Stimulated activated CD4-positive, alpha-beta T cell treated with anti-CD3 and anti-CD28 coated beads, Interleukin-12 subunit alpha, Interleukin-12 subunit beta, amount 100 ng/mL, for 48 hours (primary cell): ENCODE data around the gene PTP4A2.
"Not testable (repeated sequence)": the region's sequence is repeated elsewhere in the genome, so short reads cannot be mapped to it uniquely, and the experiment has no call there.

Experiments
- DNase-seq, 3 donors: peaks; one replicate each; pipeline ENCODE4 v3.0.0-alpha.2; 2020; ENCODE audit warnings: low read depth in 2 of 3, low spot score in 1 of 3

PTP4A2 gene

GRCh38 chr1:31926252-31926651 lies 11.9 kb downstream of the PTP4A2 start:
- no peak for DNase-seq

DNA sequence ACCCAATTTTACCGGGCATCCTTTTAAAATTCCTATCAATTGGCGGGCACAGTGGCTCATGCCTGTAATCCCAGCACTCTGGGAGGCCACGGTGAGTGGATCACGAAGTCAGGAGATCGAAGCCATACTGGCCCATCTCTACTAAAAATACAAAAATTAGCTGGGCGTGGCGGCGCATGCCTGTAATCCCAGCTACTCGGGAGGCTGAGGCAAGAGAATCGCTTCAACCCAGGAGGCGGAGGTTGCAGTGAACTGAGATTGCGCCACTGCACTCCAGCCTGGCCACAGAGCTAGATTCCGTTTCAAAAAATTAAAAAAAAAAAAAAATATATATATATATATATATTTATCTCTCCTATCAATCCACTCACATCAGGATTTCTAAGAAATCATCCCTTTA lies 12.3 kb downstream of the PTP4A2 start:
- DNase-seq, result not testable (repeated sequence)

GRCh38 chr1:31924839-31925238 lies 13.3 kb downstream of the PTP4A2 start:
- no peak for DNase-seq

- no peak for DNase-seq
Observed at GRCh38 chr1:31923901-31924535, 14.2 kb downstream of the PTP4A2 start.

DNA sequence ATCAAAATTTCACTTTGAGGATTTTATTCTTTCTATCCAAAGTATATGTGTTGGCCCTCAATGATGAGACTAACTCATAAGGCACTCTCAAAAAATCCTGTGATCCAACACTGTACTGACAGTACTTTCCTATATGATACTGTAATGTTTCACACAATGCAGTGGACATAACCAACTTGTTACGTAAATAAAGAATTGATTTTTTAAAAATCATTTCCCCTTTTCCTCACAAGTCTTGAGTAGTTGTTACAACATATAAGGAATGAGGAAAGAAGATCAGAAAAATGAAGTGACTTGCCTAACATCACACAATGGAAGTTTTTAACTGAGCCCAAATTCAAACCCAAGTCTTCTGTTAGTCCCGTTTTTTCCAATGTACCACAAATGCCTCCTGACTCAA lies 17.2 kb downstream of the PTP4A2 start:
- DNase-seq, result no peak

DNA sequence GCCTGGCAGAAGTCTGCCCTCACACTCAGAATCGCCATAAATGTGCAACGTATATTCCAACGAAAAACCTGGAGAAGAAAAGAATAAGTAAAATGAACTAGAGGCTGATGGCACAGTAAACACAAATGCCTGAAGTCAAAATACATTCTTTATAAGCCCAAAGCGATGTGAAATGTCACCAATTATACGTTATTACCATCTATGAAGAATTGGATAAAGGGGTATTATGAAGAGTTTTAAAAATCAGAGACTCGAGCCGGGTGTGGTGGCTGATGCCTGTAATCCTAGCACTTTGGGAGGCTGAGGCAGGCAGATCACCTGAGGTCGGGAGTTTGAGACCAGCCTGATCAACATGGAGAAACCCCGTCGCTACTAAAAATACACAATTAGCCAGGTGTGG lies 18.6 kb downstream of the PTP4A2 start:
- no peak for DNase-seq

- no peak for DNase-seq
Observed at GRCh38 chr1:31915438-31915837, 22.7 kb downstream of the PTP4A2 start.

GRCh38 chr1:31913968-31914367 lies 24.2 kb downstream of the PTP4A2 start:
- no peak for DNase-seq

GRCh38 chr1:31912839-31913239 lies 25.3 kb downstream of the PTP4A2 start:
- no peak for DNase-seq

DNA sequence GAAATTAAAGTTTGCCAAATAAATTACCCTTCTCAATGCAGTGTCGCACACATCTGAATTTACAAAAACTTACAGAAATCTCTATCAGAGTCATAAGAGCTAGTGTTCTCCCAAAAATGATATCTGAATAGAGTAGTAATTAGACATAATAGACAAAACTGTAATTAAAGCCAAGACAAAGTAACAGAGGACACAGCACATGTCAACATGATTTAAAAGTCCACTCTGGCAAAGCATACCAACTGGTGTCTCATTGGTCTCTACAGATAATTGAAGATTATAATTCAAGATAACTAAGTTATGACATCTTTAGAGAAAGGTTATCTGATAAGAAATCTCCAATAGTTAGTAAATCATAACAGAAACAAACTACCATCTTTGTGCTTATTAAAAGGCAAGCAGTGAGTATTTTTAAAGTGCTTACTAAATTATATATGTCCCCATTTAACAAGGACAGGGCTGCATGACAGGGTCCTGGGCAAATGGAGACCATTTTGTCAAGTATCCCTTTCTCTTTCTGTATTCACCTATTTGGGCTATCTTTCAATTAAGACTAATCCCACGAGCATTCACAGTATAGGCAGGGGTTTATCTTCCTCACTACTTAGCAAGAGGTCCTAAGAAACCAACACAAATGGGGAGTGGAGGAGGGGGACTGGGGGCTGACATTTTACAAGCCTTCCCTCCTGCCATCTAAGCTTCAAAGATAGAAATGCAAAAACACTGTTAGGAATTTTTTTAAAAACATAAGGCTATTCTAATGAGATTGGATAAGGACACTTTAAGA lies 26.0 kb downstream of the PTP4A2 start:
- DNase-seq, result no peak

DNA sequence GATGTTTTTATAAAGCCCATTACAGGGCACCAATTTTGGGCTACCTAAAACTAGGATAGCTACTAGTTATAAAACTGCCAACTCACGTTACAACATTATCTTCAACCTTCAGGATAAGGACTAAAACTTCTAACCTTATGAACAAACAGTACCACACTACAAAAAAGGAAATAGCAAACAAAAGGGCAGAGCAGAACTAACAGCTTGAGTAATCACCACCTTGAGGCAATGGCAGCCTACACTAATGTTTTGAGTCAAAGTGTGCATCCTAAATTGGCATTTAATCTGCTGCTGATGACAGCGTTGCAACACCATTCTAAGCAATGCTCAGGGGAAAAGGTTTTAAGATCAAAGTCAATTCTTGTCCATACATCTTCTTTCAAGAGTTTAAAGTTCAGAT lies 27.2 kb downstream of the PTP4A2 start:
- no peak for DNase-seq

DNA sequence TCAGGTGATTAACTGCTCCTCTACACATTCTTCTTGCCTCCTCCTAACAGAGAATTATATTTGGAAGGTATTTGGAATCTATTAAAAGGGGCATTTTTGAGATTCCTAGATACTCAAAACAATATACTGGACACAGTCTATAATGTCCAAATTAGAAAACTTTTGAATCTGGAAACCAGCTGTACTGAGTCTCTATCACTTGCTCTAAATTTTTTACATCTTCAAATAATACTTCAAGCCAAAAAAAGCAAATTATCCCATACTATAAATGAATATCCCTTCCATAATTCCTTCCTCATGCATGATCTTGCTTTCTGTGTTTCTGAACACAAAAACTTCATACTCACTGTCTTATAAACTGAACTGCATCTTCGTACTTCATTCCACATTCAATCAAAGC lies 28.5 kb downstream of the PTP4A2 start:
- DNase-seq, result no peak

GRCh38 chr1:31906557-31906956 lies 31.6 kb downstream of the PTP4A2 start:
- no peak for DNase-seq

- no peak for DNase-seq
Observed at GRCh38 chr1:31905681-31906080, 32.5 kb downstream of the PTP4A2 start.

GRCh38 chr1:31905093-31905509 lies 33.1 kb downstream of the PTP4A2 start:
- DNase-seq, result no peak

- DNase-seq, result no peak
Observed at GRCh38 chr1:31904339-31905092, 33.7 kb downstream of the PTP4A2 start.

DNA sequence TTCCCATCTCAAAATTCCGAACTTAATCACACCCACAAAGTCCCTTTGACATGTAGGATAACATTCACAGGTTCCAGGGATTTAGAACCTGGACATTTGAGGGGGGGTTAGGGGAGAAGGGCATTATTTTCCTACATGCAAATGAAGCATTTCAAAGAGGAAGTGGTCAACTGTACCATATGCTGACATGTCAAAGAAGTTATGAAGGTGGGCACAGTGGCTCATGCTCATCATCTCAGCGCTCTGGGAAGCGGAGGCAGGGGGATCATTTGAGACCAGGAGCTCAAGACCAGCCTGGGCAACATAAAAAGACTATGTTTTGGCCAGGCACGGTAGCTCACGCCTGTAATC lies 35.7 kb downstream of the PTP4A2 start:
- no peak for DNase-seq

- no peak for DNase-seq
Observed at GRCh38 chr1:31901838-31902509, 36.2 kb downstream of the PTP4A2 start.

GRCh38 chr1:31900790-31901189 lies 37.4 kb downstream of the PTP4A2 start:
- DNase-seq, result no peak

DNA sequence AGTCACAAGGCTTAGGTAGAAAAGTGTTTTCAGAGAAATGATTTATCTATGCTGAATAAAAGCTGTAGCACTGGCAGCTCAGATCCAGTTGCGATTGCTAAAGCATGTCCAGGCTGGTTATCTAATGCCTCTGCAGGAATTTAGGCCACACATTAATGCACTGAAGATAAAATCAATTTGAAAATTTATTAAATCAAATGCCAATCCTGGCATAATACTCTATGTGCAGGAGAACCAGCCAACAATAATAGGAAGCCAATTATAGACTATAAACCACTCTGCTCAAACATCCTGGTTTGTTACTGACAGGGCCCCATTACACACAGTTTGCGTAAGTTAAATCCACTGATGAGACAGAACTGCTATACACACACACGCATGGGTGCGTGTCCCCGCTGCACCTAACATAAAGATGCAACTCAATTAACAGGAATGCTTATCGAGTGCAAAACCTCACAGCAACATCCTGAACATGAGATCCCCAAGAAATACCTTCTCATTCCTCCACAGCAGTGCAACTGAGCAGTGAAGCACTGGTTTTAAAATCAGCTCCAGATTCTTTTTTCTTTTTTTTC lies 40.6 kb downstream of the PTP4A2 start:
- no peak for DNase-seq

- not testable (repeated sequence) for DNase-seq
Observed at GRCh38 chr1:31895474-31896198, 42.5 kb downstream of the PTP4A2 start.
